EH (cell line): Measurements from ENCODE around the gene RAPSN.
A peak's percentile ranks its signal among the peaks of the same experiment; 100 is the strongest.

ENCODE experiments used
- DNase-seq: peaks from one replicate; pipeline ENCODE4 v3.0.0-alpha.2; 2015; ENCODE audit warnings: low read depth

RAPSN gene

DNA sequence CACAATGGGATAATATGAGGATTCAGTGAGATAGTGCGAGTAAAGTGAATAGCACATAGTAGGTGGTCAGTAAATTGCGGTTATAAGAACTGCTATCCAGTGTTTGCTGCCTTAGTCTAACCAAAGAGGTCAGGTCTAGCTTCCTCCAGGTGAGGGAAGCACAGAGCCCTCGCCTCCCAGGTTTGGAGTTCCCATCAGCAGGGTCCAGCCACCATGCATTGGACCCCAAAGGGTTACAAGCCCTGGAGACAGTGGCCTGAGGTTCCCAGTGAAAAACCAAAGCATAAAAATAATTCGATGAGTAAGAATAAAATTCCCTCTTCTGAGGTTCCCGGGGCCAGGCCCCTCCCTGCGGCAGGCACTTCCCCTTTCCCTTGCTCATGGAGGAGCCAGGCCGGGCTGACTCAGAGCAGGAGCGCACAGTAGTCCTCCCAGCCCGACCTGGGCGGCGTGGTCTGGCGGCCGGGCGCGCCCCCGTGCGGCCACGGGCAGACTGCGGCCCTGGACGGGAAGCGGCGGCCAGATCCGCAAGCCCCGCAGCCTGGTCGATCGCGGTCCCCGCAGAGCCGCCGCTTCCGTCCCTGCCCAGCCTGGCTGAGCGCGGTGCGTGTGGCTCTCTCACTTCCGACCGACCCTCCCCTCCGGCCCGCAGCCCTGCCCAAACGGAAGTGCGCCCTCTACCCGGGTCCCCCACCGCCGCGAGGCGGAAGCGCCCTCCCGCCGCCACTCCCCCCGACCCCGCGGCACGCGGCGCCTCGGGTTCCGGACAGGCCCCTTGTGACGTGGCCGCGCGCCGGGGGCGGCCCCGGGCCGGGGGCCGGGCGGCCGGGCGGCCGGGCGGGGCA, 41.0 kb downstream of the RAPSN start, which contains the start of gene SLC39A13:
Gene SLC39A13 (plus strand): TSS at position 845 of the 845 bp plus-strand sequence. CDS start 1,505 bp downstream, outside the sequence.
- DNase-seq = peak; percentile 97

DNA sequence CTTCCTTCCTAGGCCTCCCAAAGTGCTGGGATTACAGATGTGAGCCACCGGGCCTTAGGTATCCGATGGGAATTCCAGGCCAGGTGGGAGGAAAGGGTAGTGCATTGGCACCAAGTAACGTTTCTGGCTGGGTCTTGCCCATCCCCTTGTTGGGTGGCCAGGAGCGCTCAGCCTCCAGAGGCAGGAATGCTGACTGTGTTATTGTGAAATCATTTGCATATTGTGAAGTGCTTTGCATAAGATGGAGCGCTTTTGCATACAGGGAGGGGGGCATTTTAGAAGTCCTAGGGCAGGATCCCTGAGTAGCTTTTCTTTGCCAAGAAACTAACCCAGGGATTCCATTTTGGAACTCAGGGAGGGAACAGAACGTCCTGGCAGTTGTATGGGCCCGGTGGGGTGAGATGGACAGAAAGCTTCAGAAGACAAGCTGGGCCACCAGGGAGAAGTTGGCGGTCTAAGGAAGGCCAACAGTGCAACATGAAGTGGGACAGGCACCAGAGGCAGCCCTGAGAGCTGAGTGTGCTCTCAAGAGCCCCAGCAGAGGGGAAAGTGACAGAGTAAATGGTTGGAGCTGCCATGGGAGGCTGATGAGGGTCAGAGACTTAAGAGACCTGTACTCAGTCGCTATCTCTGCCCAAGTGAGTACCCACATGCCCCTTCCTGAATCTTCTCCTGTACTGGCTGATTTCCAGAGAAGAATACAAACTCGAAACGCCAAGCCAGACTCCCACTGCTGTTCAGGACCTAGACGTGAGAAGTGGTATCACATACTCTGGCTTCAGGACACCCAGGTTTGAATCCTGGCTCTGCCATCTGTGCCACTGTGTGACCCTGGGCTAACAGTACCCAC, 41.8 kb downstream of the RAPSN start:
- no peak for DNase-seq

DNA sequence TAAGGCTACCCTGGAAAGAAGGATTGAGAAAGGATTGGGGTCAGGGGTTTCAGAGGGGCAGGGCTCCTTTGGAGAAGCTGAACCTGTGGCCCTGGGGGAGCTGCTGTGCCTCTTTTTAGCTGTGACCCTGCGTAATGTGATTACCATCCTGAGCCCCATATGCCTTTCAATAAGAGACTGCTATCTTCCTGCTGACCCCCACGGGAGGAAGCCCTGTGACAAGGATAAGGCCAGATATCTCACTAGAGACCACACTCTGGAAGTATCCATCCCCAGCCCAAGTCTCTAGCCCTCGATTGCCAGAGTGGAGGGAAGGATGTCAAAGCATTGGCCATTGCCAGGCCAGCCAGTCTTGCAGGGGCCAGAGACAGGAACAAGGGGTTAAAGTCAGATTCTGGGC, 45.4 kb downstream of the RAPSN start:
- no peak for DNase-seq

- no peak for DNase-seq
Observed at GRCh38 chr11:47403135-47403534, 45.8 kb downstream of the RAPSN start.

DNA sequence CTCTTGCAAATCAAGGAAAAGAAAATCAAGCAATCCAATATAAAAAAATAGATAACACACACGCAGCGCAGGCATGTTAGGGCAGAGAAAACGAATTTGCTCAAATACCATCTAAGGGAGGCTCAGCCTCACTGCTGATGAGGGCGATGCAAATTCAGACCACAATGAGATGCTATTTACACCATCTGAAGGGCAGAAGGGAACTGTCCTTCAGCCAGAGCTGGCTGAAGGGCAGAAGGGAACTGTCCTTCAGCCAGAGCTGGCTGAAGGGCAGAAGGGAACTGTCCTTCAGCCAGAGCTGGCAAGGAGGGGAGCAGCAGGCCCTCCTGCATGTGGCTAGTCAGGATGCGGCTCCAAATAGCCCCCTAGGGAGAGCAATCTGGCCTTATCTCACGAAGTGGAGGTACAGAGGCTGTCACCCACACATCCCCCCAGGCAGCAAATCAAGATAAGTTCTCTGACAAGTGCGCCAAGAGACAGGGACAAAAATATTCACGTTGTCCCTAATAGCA, 48.1 kb downstream of the RAPSN start:
- no peak for DNase-seq

GRCh38 chr11:47399860-47400767, 48.8 kb downstream of the RAPSN start:
- DNase-seq = no peak

GRCh38 chr11:47398551-47398950, 50.4 kb downstream of the RAPSN start:
- no peak for DNase-seq

- no peak for DNase-seq
Observed at GRCh38 chr11:47398011-47398410, 50.9 kb downstream of the RAPSN start.

GRCh38 chr11:47396049-47396320, 53.0 kb downstream of the RAPSN start:
- DNase-seq = no peak

DNA sequence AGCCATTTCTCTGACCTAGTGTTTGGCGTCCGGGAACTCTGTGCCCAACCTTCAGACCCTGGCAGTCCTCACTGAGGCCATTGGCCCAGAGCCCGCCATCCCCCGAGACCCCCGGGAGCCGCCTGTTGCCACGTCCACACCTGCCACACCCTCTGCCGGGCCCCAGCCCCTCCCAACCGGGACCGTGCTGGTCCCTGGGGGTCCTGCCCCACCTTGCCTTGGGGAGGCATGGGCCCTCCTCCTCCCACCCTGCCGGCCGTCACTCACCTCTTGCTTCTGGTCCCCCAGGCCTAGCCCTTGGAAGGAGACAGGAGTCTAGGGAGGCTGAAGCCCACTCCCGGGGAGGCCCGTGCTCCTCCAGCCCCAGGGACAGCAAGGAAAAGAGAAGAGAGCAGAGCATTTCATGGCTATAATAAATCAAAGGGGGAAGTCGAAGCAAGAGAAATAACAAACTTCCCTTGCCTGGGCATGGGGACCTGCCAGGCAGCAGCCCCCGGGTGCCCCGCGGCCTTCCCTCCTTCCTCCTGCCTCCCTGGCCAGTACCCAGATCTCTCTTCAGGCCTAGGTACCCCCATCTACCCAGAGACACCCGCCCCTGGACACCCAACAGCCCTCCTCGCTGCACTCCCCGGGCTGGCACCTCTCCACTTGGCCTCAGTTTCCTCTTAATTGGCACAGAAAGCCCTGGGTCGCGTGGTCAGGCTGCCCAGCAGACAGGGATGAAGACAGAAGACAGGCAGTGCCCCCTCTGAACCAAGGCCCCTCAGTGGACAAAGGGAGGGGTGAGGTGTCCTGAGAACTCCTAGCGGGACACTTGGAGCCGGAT, 53.5 kb downstream of the RAPSN start:
- DNase-seq = no peak

DNA sequence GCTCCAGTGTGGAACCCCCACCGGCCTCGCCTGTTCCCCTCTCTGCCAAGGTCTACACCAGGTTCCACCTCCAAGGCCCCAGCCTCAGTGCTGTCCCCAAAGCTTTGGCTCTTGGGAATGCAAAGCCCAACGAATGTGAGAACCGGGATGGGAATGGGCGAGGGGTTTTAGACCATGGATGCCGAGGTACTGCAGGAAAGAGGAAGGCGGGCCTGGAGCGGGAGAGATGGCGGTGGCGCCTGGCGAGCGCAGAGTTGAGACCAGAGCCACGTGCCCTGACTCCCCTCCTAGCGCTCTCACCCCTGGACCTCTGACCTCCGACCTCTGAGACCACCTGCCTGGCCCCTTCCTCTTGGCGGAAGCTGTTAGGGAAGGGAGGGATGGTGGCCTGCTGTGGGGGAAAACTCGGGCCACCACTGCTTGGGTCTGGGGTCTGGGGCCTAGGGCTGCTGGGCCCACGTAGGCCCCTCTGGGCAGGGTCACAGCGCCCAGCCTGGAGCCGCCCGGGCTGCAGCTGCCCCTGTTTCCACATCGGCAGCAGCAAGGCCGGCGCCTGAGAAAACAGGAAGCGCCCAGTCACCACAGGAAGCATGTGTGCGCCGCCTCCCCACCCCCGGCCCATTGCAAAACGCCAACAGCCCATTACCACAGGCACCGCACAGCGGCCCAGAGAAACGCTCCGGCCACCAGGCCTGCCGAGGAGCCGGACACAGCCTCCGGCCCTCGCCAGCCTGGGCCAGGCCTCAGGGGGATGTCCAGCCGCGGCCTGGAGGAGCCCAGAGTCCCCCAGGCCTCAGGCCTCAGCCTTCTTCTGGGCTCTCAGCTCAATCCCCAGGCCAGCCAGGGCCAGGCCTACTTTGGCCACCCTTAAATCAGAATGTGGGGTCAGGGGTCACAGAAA, 54.4 kb downstream of the RAPSN start:
- DNase-seq = no peak

DNA sequence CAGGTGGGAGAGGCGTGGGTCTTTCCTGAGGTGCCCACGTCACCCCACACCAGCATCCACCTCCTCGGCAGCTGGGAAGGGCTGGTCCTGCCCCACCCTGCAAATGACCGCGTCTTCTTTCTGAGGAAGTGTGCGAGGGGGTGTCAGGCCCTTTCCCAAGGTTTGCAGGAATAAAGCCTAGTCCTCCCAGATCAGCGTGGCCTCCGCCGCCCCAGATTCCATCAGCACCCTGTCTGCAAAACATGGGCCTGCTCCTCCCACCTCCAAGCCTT, 55.0 kb downstream of the RAPSN start:
- no peak for DNase-seq

- peak; percentile 65 for DNase-seq
Observed at GRCh38 chr11:47393163-47394049, 55.5 kb downstream of the RAPSN start.

- no peak for DNase-seq
Observed at GRCh38 chr11:47392546-47393162, 56.3 kb downstream of the RAPSN start.

GRCh38 chr11:47391711-47392432, 57.1 kb downstream of the RAPSN start:
- no peak for DNase-seq

DNA sequence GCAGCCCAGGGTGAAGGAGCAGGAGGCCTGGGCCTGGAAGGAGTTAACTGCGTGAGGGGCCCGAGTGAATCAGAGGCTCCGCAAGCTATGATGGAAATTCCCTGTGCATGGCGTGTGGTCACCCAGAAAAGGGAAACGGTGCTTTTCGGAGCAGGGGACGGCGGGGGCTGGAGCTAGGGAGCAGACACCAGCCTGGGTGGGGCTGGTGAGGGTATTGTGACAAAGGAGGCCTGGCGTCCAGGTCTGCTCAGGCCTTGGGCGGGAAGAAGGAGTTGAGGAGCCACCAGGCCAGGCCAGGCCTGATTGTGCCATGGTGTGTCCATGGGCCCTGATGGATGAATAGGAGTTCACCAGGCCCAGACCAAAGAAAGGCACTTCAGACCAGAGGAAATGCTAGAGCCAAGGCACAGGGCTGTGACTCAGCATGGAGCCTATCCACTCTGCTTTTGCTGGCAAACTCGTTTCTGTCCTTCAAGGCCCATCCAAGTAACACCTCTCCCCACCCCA, 57.8 kb downstream of the RAPSN start:
- no peak for DNase-seq

DNA sequence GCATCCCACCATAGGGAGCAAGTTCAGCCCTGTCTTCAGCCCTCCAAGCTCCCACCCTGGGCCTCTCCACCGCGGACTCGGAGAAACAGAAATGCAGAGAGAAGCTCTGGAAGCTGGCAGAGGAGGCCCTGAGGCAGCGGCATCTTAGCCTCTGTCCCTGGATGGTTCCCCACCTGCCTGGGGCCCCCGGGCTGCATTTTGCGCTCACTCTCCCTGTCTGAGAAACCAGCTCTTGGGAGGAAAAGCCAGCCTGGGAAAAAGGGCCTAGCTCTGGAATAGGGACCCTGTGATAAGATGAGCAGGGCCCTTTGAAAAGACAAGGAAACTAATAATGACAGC, 58.5 kb downstream of the RAPSN start:
- DNase-seq = no peak
